Activated T-helper 9 cell treated with anti-CD3 and anti-CD28 coated beads, Interleukin-2, amount 50 U/mL, for 16 hours (primary cell): ENCODE data around the gene OXSM.
A peak's percentile ranks its signal among the peaks of the same experiment; 100 is the strongest.

Source experiments
- DNase-seq: peaks from one replicate; pipeline ENCODE4 v3.0.0-alpha.2; 2020; ENCODE audit warnings: low read depth

The OXSM gene

DNA sequence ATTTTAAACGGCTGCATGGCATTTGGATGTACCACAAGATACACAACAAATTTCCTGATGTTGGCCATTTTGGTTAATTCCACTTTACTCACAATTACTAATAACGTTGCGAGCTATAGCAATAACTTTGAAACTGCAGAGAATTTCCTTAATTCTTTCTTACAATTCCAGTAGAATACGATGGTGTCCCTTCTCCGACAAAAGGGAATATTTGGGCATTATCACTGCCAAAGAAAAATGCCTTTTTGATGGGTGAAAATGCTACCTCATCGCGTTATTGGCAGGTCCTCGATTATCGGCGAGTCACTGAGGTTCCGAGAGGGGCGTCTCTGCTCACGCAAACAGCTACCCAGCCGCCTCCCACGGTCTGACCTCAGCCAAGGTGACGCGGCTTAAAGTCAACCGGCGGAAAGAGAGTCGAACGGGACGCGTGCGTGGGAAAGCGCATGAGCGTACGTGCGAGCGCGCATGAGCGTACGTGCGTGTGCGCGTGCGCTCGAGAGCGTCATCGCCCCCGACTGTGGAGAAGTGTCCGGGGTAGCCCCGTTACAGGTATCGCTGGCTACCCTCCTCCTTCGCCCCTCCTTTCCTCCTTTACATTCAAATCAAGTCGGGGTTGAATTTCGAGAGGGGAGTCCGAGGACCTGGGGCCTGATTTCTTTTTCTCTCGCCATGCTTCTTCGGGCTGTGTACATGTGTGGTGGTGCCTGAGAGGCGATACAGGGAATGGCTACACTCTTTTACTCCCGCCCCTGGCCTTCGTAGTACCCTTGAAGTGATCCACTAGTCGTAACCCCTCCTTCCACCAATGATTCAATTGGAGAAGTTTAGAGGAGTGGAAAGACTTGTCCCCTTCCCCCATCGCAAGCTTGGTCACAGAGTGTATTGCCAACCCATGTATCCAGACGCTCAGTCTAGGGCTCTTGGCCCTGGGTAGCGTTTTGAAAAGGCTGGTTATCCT is at the start of gene OXSM:
Gene OXSM, plus strand, starts transcription at position 495 of the 961 bp plus-strand sequence. CDS start 931 bp downstream, outside the sequence.
- DNase-seq = peak; percentile 91

DNA sequence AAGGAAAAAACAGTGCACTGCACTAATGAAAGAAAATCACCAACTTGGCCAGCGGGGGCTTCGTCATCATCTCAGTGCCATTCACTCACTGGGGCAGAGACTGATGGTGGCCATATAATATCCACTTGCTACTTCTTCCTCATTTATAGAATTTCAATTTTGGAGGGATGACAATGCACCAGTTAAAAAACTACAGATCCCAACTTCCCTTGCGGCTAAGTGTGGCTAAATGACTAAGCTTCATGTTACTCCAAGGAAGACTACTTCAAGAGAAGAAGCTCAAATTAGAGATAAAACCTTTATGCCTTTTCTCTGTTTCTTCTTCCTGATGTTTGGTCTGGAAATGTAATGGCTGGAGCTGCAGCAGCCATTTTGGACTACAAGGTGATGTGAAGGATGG is 45.4 kb upstream of the OXSM start:
- no peak for DNase-seq

DNA sequence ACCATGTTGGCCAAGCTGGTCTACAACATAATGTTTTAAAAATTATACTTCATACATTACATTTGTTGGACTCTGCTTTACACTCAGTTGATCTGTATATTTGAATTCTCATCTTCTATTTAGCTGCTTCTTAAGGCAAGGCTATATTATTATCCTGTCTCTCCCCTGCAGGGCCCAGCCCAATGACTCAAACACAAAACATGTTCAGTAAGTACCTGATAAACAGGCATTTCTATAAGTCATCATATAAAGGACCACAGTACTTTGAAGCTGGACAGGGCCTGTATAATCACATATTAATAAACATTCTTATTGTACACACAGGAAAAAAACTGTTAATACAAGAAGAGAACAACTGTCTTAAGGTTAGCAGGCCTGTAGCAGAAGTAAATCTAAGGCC is 42.9 kb upstream of the OXSM start:
- no peak for DNase-seq

DNA sequence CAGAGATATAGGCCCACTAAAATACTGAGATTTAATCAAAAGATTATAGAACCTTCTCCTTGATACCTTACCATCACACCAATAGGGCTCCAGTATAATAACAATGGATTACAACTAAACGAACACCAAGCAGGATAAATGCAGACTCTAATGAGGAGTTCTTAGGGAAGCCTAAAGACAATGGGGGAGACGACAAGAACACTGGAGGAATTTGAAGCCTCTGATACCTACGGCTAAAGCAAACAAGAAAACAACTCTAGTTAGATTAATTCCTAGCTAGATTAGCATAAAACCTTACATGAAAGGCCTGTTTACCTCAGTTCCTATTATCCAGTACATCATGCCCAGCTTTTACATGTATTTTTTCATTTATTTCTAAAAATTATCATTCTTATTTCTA is 41.7 kb upstream of the OXSM start:
- DNase-seq = no peak

DNA sequence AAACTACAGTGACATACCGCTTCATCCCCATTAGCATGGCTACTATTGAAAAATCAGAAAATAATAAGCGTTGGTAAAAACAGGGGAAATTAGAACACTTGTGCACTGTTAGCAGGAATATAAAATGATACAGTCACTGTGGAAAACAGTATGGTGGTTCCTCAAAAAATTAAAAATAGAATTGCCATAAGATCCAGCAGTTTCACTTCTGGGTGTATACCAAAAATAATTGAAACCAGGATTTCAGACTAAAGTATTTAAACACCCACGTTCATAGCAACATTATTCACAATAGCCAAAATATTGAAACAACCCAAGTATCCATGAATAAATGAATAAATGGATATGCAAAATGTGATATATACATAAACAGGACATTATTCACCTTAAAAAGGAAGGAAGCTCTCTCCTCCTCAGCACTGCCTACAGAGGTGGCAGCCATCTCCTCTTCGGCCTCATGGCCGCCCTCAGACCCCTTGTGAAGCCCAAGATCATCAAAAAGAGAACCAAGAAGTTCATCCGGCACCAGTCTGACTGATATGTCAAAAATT is 40.8 kb upstream of the OXSM start:
- no peak for DNase-seq

DNA sequence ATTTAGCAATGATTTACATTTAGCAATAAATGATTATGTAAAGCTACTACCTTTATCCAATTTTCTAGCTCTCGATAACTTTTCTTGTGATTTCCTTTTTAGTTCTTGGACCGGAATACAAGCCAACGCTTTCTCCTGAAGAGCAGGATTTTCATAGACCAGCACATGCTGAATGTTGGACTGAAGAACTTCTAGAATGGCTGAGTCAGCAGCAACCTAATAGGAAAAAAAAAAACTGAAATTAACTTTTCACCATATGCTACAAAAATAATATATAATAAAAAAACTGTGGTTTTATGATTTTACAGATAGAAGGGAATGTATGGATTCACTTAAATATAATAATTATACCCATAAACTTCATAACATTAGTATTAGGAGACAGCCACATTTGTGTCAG is 38.8 kb upstream of the OXSM start:
- DNase-seq = no peak

DNA sequence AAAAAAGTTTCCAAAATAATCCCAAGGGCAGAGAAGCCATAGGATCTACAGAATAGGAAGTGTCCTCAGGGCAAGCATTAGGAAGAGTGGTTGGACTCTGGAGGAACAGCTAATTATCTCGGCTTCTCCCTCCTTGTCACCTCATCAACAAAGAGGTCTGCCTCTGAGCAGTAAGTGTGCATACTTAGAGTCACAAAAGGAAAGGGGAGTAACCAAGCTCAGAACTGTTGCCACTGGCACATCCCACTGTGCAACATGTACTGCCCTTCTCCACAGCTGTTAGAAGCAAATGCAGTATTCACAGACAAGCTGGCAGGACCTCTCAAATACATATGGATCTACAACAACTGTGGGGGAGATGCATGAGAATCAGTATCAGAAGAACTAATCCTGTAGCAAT is 38.2 kb upstream of the OXSM start:
- no peak for DNase-seq

DNA sequence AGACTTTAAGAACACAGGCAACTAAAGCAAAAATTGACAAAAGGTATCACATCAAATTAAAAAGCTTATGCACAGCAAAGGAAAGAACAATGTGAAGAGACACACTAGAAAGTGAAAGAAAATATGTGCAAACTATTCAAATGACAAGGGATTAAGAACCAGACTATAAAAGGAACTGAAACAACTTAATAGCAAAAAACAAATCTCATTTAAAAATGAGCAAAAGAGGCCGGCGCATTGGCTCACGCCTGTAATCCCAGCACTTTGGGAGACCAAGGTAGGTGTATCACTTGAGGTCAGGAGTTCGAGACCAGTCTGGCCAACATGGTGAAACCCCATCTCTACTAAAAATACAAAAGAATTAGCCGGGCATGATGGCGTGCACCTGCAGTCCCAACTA is 21.0 kb upstream of the OXSM start:
- DNase-seq = no peak

DNA sequence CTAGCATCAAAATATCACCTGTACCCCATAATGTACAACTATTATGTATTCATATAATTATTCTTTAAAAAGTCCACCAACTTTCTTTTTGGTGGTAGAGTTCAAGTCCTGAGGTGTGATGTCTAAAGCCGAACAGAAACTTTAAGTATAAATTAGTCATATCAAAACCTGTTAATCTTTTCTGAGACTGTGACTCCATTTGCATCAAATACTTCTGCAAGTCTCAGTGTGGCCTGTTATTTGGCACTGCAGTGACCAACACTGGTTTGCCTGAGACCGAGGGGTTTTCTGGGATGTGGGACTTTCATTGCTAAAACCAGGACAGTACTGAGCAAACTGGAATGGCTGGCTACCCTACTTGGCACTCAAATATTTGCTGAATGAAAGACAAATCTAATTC is 14.0 kb upstream of the OXSM start:
- DNase-seq = no peak

DNA sequence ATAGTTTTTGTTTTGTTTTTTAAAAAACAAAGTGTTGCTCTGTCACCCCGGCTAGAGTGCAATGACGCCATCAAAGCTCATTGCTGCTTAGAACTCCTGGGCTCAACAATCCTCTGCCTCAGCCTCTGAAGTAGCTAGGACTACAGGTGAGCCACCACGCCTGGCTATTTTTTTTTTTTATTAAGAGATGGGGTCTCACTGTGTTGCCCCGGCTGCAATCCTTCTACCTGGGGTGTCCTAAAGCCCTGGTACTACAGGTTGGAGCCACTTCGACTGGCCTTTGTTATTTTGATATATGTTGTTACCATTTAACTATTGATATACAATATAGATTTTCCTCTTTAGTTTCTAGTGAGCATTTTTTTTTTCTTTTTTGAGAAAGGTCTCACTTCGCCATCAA is 9.3 kb upstream of the OXSM start:
- DNase-seq = no peak

DNA sequence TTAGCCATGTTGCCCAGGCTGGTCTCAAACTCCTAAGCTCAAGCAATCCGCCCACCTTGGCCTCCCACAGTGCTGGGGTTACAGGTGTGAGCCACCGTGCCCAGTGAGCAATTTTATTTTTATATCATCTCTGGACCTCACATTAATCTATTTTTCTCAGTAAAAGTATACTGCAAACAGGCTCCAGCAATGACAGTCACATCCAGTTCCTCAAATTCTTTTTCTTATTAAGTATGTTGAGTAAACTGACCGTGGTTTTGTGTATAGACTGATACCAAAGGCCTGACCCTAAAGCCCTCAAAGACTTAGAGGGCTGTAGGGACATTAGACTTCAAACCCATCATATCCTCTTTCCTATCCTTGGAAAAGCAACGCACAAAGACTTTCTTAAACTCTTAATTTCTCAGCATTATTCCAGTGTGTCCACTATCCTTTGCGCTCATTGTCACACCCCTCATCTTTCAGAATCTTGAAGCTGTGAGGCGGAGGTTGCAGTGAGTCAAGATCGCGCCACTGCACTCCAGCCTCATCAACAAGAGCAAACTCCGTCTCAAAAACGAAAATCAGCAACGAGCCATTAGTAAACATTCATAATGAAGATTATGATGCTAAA is 8.6 kb upstream of the OXSM start:
- DNase-seq = no peak

DNA sequence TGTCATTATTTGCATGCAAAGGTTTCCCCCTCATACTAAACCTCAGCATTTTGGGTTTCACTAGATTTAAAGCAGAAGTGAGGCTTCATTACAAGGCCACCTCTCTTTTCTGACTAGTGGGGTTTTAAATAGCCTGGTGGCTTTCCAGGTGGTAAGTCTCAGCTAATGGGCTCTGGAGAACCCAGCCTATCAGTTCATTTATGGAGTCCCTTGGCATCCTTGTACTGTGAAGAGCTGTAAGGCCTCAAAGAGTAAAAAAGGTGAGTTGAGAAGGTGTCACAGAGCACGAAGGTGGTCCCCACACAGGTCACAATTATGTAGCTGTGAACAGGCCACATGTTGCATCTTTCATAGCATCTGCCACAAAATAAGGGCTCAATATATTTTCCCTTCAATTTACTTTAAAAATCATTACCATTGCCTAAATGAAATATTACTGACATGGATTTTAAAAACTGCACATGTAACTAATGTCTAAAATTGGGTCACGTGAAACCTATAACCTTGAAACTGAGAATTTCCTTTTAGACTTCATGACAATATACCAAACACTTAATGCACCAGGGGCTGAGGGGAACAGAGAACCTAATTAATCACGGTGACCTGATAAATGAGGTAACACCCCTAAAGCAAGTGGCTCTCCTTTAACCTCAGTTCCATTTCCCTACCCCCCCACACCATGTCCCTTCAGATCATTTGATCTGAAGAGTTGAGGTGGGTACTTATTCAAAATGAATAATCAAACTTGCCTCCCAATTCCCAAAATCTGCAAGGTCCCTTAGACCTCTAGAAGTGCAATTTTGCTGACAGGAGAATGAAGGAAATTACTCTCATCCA is 7.9 kb upstream of the OXSM start:
- no peak for DNase-seq

DNA sequence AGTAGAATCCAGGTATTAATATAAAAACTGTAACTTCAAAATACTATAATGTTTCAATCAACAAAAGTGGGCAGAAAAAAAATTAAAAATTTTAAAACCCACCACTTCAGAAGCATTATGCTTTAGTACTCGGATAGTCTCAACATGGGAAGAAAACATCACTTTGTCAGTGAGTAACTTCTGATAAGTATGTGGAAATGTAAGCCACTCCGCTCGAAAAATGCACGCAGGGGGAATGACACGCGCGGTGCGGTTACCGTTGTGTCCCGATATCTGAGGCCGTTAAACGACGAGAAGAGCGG is 7.3 kb upstream of the OXSM start:
- no peak for DNase-seq

DNA sequence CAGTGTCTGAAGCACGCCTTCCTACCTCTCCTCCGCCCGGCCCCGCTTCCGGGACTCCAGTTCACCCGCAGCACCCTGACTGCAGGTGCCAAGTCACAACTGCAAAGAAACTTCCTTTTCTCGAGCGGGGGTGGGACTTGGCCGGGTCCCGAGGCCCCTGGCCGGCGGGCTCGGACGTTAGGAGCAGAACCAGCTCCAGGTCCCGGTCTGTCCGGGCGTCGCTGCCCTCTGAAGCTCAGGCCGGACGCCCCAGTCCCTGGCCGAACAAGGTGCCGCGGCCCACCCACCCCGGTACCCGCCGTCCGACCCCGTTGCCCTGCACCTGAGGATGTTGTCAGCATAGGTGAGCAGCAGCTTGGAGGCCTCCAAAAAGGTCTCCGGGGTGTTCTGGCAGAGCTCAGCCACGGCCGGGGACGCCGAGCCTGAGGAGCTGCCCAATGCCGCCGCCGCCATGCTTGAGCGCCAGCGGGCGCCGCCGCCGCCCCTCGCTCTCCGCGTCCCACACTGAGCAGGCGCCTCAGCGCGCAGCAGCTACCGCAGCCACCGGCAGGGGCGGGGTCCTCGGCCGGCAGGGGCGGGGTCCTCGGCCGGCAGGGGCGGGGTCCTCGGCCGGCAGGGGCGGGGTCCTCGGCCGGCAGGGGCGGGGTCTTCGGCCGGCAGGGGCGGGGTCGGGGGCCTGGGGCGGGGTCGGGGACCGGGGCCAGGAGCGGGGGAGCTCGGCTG is 6.8 kb upstream of the OXSM start, which contains the start of gene NGLY1:
Gene NGLY1, minus strand, starts transcription at position 506 of the 723 bp plus-strand sequence. Its CDS starts 53 bp downstream, at position 453.
- peak; percentile 77 for DNase-seq

DNA sequence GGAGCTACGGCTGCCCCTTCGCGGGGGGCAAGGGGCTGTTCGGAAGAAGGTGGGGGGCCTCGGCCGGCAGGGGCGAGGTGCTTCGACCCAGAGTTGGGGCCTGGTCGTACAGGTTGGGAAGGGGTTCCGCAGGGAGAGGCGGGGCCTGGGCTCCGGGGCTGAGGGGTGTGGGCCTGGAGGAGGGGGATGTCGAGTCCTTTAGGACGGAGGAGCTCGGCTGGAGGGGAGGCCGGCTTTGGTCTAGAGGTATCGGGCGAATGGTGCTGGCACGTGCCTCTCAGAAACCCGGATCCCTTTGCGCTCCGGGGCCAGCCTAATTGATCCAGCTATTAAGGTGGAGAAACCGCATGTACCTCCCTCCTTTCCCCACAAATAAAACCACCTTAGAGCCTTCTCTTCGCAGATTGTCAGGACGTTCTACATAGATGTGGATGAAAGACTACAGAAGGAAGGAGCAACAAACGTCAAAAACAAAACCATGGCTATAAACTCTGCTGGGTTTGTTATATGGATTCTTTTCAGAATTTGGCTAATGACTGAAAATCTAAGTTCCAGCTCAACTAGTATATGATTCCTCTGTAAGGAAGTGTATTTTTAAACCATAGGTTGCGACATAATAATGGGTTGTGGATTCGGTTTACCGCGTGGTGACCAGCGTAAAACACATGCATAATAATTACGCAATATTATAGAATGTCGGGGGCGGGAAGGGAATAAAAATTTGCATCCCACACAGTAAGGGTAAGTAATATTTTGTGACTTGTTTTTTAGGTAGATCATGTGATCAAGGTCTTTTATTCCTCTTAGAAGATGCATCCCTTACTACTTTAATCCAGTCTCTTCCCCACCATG is 6.0 kb upstream of the OXSM start:
- DNase-seq = no peak

DNA sequence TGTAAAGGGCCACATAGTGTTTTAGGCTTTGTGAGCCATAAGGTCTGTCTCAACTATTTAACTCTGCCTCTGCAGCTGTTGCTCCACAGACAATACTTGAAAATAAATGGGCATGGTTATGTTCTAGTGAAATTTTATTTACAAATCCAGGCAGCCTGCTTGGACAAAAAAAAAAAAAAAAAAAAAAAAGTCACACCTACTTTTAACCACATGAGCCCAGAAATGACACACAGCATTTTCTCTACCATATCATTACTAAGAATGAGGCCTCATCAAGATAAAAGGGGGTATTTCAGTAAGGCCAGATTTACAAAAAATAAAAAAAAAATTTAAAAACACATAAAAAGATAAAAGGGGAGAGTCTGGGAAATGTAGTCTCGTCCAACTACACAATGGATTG is 4.9 kb upstream of the OXSM start:
- no peak for DNase-seq

DNA sequence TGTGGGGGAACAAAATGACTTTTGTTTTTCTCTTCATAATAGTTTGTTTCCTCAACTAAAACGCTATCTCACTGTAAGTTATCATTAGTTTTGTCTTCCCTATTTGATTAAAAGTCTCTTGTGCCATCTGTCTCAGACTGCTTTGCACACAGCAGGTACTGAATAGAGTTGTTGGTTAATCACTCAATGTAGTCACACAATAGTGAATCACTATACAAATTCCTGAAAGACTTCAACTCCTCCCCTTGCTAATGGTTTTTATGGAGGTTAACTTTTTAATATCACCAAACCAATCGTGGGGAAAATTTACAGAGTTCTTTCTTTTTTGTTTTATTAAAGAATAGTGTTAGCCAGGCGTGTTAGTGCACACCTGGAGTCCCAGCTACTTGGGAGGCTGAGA is 4.1 kb upstream of the OXSM start:
- no peak for DNase-seq

DNA sequence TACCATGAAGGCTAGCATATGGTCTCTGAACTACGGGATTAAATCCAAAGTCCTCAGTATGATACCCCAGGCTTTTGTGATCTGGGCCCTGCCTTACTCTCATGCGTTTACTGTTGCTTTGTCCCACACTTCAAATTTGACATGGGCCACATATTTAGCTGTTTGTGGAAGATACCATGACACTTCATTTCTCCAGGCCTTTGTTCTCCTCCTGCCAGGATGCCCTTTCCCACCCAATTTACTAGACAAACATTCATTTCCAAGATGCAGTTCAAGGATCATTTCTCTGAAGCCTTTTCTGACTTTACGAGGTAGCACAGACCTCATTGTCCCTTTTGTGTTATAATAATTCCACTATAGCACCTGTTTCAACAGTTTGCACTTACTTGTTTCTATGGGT is 2.2 kb upstream of the OXSM start:
- no peak for DNase-seq

DNA sequence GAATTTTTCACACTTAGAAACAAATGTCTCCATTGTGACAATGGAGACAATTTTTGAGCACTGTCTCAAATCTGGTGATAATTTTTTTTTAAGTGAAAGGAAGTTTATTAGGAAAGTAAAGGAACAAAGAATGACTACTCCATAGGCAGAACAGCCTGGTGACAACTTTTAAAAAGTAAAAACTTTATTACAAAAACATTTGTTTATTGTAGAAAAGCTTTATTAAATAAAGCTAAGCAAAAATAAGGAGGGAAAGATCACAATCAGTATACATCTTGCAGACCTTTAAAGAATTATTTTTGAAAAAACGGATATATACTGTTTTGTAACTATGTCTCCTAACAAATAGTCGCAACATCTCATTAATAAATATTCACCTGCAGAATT is 688 bp upstream of the OXSM start:
- no peak for DNase-seq

DNA sequence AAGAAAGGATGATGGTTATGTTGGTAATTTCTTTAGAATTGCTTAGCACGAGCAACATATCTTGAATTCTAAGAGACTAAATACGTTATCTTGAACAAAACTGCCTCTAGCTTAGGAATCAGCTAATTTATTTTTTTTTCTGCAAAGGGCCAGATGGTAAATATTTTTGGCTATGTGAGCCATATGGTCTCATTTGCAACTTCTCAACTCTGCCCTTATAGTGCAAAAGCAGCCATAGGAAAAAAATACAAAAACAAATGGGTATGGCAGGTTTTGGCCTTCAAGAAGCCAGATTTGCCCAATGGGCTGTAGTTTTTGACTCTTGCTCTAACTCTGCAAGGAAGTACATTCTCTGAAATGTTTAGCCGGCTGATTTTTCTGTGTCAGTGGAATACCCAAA is 11.9 kb downstream of the OXSM start:
- no peak for DNase-seq

DNA sequence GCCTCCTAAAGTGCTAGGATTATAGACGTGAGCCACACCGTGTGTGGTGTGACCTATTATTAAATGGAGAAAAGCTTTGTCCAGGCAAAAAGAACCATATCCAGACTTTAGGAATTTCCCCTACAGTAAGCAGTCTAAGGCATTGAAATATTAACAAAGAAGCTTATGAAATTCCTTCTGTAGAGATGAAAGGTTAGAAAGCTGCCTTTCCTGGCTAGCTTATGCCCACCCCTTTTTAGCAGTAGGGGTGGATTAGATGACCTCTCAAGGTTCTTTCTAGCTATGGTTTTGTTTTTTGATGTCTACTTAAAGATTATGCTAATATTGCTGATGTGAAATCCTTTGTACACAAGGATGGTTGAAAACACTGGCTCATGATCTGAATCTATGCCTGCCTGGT is 13.9 kb downstream of the OXSM start:
- no peak for DNase-seq
